Middle frontal gyrus (tissue), 1 donor: ENCODE data around the gene SPATA46.

Experiments
- DNase-seq: peaks from one replicate; pipeline ENCODE4 v3.0.0-alpha.2; 2015; ENCODE audit warnings: low spot score; ENCODE audit errors: extremely low spot score

SPATA46 gene

DNA sequence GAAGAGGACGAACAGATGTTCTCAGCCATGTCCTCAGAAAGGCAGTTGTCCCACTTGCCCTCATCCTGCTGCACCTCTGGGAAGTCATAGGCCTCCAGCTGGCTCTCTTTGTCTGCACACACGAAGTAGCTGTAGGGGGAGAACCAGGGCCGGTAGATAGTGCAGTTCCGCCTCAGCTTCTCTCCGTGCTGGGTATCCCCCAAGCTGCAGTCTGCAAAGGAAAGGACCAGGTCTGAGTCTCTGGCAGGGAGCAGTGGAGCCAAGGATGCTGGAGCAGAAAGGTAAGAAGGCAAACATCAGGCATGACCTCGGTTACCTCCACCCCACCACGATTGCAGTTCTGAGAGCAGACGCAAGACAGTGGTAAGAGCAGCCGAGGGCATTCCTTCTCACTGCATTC is 2.2 kb downstream of the SPATA46 start:
- DNase-seq = no peak

DNA sequence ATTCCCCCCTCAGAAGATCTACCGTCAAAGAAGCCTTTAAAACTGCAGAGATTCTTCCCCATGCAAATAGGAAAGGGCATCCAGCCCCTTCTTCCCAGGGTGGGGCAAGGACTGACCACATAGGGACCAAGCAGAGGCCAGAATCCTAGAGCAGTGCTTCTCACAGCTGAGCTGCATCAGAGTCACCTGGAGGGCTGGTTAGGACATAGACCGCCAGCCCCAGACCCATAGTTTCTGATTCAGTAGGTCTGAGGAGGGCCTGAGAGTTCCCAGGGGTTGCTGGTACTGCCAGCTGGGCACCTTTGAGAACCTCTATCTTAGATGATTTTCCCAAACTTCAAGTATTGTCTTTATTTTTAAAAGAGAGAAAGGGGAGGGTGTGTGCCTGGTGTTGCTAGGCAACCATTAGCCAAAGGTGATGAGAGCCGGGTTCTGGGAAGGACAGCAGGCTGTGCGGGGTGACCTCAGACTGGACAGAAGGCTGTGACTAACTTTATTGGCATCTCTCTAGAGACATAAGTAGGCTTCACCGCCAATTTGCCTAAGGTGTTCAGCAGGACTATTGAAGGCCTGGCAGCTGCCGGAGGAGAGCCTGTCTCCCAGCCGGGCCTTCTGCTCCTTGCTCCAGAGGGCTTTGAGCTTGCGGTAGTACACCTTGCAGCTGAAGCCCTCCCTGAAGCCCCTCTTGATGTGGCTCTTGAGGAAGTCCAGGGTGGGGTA is 3.0 kb downstream of the SPATA46 start:
- DNase-seq = no peak

DNA sequence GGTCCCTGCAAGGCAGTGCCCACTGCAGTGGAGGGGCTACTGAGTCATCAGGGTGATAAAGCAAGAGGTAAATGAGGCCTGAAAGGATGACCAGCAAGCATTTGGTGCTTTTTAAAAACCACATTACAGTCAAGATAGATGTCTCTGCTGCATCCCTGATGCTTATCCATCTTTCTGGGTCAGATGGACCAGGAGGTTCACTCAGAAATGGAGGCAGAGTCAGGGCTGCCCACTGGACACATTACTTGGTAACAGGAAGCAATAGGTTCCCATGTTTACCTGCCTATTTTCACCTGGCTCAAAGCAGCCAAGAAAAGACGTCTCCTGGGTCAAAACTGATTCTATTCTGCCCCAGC is 3.6 kb downstream of the SPATA46 start:
- DNase-seq = no peak

DNA sequence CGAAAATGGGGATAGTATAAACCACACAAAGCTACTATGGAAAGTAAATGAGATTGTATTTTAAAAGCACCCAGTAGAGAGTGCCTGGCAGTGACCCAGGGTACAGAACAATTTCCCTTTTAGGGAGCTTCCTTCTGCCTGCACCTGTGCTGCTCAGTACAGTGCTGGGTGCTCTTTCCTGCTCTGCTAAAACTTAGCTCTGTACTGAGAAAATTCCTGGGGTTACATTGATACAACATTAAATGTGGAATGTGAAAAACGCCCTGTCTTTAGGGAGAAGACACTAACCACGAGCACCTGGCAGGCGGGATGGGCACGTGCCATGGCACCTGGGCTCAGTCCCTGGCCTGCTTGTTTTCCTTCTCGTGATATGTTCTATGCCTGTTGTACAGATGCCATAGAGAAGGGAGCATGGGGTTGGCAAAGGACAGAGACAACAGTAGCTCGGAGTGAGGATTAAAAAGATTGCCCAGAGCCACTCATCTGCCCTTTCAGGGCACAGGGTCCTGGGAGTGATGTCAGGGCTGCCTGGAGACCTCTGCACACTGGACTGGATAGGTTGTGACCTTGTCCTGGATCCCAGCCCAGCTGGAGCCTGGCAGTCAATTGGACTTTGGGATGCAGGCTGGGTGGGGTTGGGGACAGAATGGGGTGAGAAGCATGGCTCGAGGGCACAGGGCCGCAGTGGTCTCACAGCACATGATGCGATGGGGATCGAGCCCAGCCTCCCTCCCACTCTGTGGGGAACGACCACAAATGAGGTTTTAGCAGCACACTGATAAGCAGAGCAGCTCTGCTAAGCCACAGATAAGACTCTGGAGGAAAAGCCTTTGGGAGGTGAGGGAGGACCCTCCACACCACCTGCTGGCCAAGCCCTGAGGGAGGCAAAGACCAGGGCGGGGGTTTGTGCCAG is 4.2 kb downstream of the SPATA46 start:
- no peak for DNase-seq

DNA sequence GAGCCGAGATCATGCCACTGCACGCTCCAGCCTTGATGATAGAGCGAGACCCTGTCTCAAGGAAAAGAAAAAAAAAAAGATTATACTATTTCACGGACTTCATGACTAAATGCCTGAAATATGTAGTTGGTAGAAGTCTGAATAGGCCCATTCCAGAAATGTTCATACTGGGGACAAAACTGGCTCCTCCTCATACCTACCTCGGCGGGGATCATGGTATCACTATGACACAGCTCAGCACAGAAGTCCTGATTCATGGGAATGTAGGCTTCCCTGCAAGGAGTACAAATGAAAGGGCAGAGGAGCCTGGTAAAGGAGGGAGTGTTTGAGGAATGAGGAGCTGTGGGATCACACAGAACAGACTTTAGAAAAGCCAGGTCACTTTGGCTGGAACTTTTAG is 5.0 kb downstream of the SPATA46 start:
- DNase-seq = no peak

DNA sequence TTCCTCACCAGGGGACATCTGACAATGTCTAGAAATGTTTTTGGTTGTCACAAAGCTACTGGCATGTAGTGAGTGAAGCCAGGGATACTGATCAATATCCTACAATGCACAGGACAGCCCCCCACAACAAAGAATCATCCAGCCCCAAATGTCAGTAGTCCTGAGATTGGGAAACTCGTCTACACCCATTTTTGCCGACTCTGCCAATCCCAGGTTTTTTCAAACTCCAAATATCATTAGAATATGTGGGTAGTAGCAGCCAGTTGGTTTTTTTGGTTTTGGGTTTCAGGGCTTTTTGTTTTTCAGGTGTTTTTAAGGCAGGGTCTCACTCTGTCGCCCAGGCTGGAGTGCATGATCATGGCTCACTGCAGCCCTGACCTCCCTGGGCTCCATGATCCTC is 5.9 kb downstream of the SPATA46 start:
- DNase-seq = no peak

DNA sequence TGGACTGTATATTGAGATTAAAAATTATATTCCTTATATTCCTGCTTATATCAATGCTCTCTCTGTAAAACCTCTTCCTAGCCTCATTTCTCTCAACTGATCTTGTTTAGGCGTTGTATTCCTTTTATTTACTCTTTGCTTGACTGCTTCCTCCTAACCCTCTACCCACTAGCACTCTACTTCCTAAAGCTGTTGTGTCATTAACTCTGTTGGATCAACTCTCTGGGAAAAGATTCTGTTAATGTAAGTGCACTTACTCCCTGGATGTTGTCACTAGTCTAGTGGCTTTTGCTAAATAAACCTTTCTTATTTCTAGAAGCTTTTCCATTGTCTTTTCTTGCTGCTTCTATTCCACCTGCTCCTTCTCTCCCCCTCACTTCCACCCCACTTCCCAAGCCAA is 6.5 kb downstream of the SPATA46 start:
- no peak for DNase-seq

DNA sequence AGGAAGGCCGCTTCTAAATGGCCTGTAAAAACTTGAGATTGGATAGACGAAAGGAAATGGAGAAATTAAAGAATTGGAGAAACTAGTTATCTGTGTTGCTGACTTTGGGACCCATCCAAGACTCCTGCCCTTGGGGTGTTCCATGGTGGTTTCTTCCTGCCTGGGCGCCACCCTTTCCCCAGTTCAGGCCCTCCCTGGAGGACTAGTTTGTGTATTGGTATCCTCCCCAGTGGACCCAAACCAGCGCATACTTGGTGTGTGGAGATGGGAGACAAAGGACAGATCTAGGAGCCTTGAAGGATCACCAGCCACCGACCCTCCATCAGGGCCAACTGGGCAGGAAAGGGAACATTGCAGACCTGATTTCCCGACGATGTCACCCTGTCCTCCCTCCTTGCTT is 7.1 kb downstream of the SPATA46 start:
- no peak for DNase-seq

DNA sequence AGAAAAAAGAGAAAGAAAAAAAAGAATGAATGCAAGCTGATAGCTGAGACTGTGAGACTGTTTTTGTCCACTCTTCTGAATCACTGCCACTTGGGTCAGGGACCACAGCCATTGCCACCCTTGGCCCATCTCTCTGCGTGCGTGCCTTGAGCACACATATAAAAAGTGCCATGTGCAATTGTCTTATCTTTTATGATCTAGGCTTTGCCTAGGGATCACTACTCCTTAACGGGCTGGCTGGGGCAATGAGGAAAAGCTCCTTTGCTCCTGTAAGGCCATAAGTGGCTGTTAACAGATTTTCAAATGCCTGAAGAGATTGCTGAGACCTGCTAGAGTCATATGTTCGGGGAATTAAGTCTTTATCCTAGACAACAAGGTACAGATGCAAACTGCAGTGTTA is 8.2 kb downstream of the SPATA46 start:
- DNase-seq = no peak

DNA sequence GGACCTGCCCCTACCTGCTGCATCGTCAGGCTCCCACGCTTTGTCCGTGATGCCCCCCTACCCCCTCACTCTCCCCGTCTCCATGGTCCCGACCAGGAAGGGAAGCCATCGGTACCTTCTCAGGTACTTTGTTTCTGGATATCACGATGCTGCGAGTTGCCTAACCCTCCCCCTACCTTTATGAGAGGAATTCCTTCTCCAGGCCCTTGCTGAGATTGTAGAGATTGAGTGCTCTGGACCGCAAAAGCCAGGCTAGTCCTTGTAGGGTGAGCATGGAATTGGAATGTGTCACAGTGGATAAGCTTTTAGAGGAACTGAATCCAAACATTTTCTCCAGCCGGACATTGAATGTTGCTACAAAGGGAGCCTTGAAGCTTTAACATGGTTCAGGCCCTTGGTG is 8.9 kb downstream of the SPATA46 start:
- no peak for DNase-seq

DNA sequence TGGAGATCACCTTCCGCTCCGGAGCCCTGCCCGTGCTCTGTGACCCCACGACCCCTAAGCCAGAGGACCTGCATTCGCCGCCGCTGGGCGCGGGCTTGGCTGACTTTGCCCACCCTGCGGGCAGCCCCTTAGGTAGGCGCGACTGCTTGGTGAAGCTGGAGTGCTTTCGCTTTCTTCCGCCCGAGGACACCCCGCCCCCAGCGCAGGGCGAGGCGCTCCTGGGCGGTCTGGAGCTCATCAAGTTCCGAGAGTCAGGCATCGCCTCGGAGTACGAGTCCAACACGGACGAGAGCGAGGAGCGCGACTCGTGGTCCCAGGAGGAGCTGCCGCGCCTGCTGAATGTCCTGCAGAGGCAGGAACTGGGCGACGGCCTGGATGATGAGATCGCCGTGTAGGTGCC is 9.6 kb downstream of the SPATA46 start:
- no peak for DNase-seq

DNA sequence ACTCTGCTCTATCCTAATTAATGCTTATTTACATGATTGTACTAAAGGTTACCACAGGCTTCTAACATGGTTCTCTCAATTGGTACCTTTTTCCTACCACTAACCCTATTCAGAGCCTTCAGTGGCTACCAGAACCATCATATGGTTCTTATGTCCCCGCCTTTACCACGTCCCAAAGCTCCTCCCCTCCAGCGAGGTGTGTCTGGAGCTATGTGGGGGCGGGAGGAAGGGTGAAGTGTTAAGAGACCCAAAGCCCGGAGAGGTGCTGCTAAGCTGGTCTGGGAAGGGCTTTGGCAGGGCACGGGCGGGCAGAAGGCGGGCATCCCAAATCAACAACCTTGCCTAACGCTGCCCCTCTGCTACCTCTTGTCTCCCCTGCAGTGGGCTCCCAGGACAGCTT is 10.0 kb downstream of the SPATA46 start:
- no peak for DNase-seq

DNA sequence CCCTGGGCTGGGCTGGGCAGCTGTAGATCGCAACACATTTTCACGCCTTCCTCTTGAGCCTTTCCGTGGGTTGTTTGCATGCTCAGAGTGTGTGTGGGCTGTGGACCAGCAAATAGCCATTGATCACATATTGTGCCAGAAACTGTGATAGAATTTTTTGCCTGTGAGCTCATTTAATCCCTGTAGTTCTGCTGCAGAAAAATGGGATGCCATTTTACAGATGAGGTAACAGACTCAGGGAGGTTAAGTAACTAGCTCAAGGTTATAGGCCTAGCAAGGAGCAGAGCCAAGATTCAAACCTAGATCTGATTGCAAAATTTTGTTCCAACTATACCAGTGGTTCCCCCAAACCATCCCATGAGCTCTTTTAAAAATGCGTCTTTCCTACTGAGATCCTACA is 10.5 kb downstream of the SPATA46 start:
- DNase-seq = no peak

DNA sequence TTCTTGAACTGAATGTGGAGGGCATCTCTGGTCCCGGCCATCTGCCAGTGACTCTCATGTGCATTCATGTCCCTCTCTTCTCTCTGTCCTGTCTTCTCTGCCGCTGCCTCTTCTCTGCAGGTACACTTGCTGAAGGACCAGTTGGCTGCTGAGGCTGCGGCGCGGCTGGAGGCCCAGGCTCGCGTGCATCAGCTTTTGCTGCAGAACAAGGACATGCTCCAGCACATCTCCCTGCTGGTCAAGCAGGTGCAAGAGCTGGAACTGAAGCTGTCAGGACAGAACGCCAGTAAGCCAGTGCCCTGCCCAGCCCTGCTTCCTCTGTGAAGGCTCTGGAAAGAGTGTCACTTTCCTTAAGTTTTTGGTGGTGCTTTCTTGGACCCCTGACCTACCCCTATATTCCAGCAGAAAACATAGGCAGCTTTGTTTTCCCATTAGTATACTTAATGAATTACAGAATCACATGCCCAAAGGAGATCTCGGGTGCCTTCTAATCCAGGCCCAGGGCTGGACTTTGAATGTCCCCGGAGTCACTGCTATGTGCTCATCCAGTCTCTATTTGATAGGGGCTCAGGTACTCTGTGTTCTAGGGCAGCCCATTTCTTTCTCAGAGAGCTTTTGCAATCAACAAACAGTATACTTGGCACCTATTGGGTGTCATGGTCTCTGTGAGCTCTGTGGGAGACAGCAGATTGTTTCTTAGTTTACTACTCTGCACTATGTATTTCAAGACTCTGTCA is 11.2 kb downstream of the SPATA46 start:
- DNase-seq = no peak

DNA sequence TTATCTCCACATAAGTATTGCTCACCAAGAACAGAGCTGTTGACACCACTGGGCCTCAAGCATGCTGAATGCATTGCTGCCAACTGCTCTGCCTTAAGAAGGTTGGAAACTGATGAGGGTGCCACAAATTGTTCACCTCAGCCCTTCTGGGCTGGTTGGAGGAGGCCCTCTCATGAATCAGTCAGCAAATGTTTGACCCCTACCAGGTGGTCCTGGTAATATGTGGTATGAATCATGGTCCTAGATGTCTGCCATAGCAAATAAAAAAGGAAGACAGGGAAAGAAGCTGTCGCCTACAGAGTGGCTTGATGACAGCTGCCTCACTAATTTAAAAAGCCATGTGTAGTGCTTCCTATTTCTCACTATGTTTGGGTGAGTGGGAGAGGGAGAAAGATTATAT is 12.2 kb downstream of the SPATA46 start:
- DNase-seq = no peak

DNA sequence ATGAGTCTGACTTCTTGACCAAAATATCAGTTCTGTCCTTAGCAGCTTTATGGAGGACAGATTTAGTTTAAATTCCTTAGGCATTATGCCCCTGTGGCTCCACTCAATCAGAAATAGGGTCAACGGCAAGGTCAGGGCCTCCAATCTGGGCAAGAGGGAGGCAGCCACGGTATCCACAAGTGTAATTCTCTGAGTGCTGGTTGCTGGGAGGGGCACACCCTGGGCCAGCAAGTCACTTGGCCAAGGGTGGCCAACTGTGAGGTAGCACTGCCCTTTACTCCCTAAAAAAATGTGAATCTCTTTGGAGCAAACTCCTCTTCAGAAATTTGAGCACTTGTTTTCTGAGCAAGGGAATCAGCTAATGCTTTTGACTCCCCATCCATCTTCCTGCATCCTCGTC is 12.8 kb downstream of the SPATA46 start:
- no peak for DNase-seq

DNA sequence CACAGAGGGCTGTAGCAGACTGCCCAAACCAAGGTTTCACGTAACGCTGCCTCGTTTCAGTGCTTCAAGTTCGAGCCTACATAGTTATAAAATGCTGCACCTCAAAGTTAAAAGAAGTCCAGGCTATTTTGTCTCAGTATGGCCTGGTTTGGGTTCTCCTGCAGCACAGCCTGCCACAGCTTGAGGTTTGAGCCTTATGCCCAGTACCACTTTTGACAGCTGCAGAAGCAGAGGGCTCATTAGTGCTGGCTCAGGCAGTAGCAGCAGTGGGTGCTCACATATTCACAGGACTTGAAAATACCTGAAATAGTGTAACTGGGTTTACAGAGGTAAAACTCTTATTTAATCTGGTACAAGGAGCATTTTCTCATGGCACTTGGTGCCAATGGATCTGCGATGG is 15.3 kb downstream of the SPATA46 start:
- no peak for DNase-seq

DNA sequence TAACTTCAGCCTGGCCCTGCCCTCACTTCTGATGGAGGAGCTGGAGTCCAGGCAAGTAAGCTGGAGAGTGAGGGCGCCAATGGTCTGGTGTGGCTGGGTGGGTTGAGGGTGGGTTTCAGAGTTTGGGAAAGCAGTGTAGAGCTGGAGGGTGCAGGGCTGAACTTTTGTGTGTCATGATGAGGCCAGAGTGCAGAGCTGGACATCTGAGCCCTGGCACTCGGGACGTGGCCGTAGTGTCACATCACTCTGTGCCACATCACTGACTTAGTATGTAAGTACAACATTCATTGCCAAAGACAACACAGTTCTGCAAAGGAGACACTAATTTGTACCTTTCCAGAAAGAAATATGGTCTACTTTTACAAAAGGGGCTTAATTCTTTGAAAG is 15.8 kb downstream of the SPATA46 start:
- no peak for DNase-seq

DNA sequence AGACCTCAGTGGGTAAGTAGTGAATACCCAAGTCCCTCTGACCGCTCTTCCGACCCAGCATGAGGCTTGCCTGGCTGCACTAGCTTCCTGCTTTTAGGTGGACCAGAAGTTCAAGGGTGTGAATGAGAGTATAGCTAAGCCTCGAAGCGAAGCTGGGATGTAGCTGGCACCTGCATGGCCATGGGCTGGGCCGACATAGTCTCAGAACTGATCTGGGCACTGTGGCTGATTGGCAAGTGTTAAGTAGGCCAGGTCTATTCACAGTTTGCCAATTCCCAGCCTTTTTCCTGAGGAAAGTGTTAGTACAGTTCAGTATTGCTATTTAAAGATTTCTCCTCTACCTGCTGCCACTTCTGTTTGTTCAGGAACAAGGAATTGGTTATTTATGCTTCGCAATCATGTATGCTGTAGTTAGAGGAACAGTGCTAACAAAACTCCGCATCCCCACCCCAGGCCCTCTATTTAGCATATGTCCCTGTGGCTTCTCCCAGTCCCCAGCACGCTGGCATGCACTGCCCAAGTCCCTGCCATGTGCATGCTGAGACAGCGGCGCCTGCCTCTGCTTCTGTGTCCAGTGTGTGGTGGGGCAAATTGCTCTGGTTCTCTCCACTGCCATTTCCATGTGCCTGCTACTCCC is 16.3 kb downstream of the SPATA46 start:
- no peak for DNase-seq

DNA sequence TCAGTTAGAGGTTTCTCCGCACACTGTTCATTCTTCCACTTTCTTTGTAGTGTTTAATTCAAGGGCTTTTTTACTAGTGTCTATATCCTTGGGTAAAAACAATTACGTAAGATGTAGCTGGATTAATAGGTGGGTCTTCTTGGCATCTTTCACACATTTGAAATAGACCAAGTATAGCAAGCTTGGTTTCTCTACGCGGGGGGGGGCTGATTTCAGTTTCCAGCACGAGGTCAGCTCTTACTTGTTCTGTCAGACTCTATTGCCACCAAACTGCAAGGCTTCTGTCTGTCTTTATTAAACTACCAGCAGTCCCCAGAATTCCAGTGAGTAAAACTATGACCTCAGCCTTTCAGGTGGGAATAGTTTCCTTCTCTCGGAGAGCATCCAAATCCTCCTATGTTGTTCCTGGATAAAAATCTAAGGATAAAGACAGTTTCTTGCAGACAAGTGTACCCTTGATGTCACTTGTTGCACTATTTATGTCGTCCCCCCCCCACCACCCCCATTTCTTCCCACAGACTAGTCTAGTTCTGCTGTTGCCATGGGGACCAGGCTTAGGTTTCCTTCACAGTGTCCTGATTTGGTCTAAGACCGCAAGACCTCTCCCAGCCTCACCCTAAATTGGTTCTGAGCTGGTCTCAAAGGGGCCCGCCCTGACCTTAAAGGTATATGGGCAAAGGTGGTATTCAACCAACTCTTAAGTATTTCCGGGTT is 17.0 kb downstream of the SPATA46 start:
- DNase-seq = no peak

DNA sequence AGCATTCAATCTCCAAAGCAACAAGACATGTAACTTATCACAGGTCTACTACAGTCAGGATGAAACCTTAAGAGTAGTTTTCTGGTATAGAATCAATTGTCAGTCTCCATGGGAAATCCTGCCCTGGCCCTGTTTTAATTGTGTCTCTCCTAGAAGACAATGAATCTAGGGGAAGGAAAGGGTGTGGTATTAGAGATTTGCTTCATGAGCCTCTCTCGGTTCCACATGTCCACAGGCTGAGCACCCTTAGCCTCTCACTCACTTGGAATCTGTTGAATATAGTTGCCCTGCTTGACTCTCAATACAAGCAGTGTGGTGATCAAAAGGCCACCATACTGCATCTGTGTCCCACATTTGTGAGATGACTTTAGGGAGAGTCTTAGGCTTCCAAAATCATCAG is 17.7 kb downstream of the SPATA46 start:
- DNase-seq = no peak
